Vagina (tissue), 2 donors: ENCODE results near the gene HSPA8.

Experiments
- CTCF ChIP-seq, 3 experiments: fragments of 450-650 bp in 2 of 3; fragments of 200-600 bp in 1 of 3; sonication (generic) in 1 of 3; IDR thresholded peaks; one replicate each; pipeline ENCODE4 v1.5.1; 2017 to 2019; ENCODE audit warnings: antibody characterized with exemption in 3 of 3, mild to moderate bottlenecking in 2 of 3, moderate library complexity in 2 of 3
- POLR2A ChIP-seq, 2 donors: fragments of 450-650 bp; IDR thresholded peaks; one replicate each; pipeline ENCODE4 v1.6.1; 2017; ENCODE audit warnings: antibody characterized with exemption in 2 of 2, mild to moderate bottlenecking in 2 of 2, moderate library complexity in 2 of 2

- TF ChIP-seq CTCF (IDR thresholded peaks at IDR 0.05) (no peak), POLR2A (IDR thresholded peaks at IDR 0.05) (no peak)
Measured at GRCh38 chr11:123060277-123061000, 1.5 kb downstream of the HSPA8 start.
